Breast epithelium (tissue), 4 donors: ENCODE measurements around the gene CD7. TPM values are rescaled to one million over a fixed set of nuclear protein-coding genes. Genes with fewer than 3 reads are reported as not detected.
A peak's percentile ranks its signal among the peaks of the same experiment; 100 is the strongest.

Experiments used
- DNase-seq, 2 donors: peaks; one replicate each; pipeline ENCODE4 v3.0.0-alpha.2; 2019; ENCODE audit warnings: low spot score in 2 of 2
- H3K27ac ChIP-seq, 2 donors: fragments of 200-600 bp; sonication (generic) in 1 of 2; one replicate each; pipeline ENCODE4 v1.5.1; 2016 to 2019; ENCODE audit warnings: mild to moderate bottlenecking in 1 of 2
- H3K27me3 ChIP-seq, 2 donors: fragments of 200-600 bp; sonication (generic) in 1 of 2; one replicate each; pipeline versions ENCODE4 v1.5.1 to v1.6.0; 2017 to 2019; ENCODE audit warnings: control low read depth in 1 of 2, mild to moderate bottlenecking in 1 of 2
- H3K36me3 ChIP-seq: fragments of 200-600 bp; one replicate; pipeline ENCODE4 v1.5.1; 2019
- H3K4me1 ChIP-seq, 2 donors: fragments of 200-600 bp; sonication (generic); one replicate each; pipeline ENCODE4 v1.5.1; 2016 to 2019; ENCODE audit warnings: control low read depth in 1 of 2
- H3K4me3 ChIP-seq, 3 donors: fragments of 200-600 bp; sonication (generic); 1 replicate in 2 of 3; 2 replicates in 1 of 3; pipeline ENCODE4 v1.5.1; 2016 to 2019; ENCODE audit warnings: mild to moderate bottlenecking in 3 of 3, moderate library complexity in 2 of 3
- H3K9me3 ChIP-seq, 2 donors: fragments of 200-600 bp; sonication (generic) in 1 of 2; one replicate each; pipeline ENCODE4 v1.5.1; 2016 to 2019; ENCODE audit warnings: control low read depth in 1 of 2
- CTCF ChIP-seq, 3 donors: fragments of 450-650 bp; IDR thresholded peaks; one replicate each; pipeline ENCODE4 v1.5.1; 2016 to 2017; ENCODE audit warnings: antibody characterized with exemption in 3 of 3, mild to moderate bottlenecking in 3 of 3, moderate library complexity in 3 of 3
- POLR2A ChIP-seq: fragments of 450-650 bp; IDR thresholded peaks from one replicate; pipeline ENCODE4 v1.6.1; 2016; ENCODE audit warnings: antibody characterized with exemption, mild to moderate bottlenecking, moderate library complexity
- POLR2AphosphoS5 ChIP-seq, 3 donors: sonication (generic); formaldehyde crosslinking; IDR thresholded peaks; one replicate each; pipeline ENCODE4 v1.6.1; 2017; ENCODE audit warnings: antibody characterized with exemption in 3 of 3
- intact Hi-C: fragments of 100-400 bp; cut with DNase I; formaldehyde crosslinking; loops from one replicate; pipeline ENCODE4 v1.15.1; 2023; ENCODE audit warnings: low total_unique reads
- total RNA-seq, 3 donors: library from RNA; depleted of rRNA; stranded (reverse); fragments of >200 nt; gene quantifications; one replicate each; pipeline ENCODE4 v1.1.0, GENCODE V29; 2016

The CD7 gene
- total RNA-seq, 3 donors from 2014 or later: 1.3 to 1.8 TPM; not detected in 1

GRCh38 chr17:82334204-82334621 lies 16.8 kb upstream of the CD7 start:
- TF ChIP-seq POLR2AphosphoS5 (IDR thresholded peaks at IDR 0.05): no peak
- no peak for TF ChIP-seq CTCF (IDR thresholded peaks at IDR 0.05)
- TF ChIP-seq POLR2A: no peak
- H3K4me1 ChIP-seq: peaks cover 5 to 15% of the 10 kb centered on the region in 2 donors
- intact Hi-C loops: no loop called here

GRCh38 chr17:82333279-82334171 lies 16.1 kb upstream of the CD7 start, which contains the start of gene SECTM1:
SECTM1 (minus strand) TSS chr17:82333766; CDS start chr17:82327240, 6,526 bp downstream.
- DNase-seq: peak; percentile 57 to 84
- no peaks in the 10 kb centered on the region for H3K36me3 ChIP-seq
- no peaks in the 10 kb centered on the region for H3K27me3 ChIP-seq
- intact Hi-C loops: no loop called here
- peak within 1 kb of the TSS; percentile 63 to 69 (median 66) for H3K4me3 ChIP-seq
- peaks cover 5 to 15% of the 10 kb centered on the region in 2 donors for H3K4me1 ChIP-seq
- peak in 2 of 3 donors; percentile 26 to 47 for TF ChIP-seq POLR2AphosphoS5 (IDR thresholded peaks at IDR 0.05)
- TF ChIP-seq CTCF (IDR thresholded peaks at IDR 0.05): no peak
- H3K9me3 ChIP-seq: no peaks in the 10 kb centered on the region
- peak within 1 kb of the TSS; percentile 73 to 77 for H3K27ac ChIP-seq

More at GRCh38 chr17:82334204-82334621, 16.8 kb upstream of the CD7 start:
- no peaks in the 10 kb centered on the region for H3K27me3 ChIP-seq
- DNase-seq: no peak
- H3K9me3 ChIP-seq: no peaks in the 10 kb centered on the region
- H3K4me3 ChIP-seq: peak overlapping the region; percentile 63 to 69 (median 66)
- H3K36me3 ChIP-seq: no peaks in the 10 kb centered on the region
- H3K27ac ChIP-seq: peak overlapping the region; percentile 73 to 77

GRCh38 chr17:82332669-82333278 lies 15.4 kb upstream of the CD7 start:
- TF ChIP-seq POLR2AphosphoS5 (IDR thresholded peaks at IDR 0.05) (peak in 1 of 3 donors; percentile 34), POLR2A (no peak)
- H3K27ac ChIP-seq: peak overlapping the region; percentile 73 to 77
- intact Hi-C loops: no loop called here
- H3K4me1 ChIP-seq: peaks cover 5 to 15% of the 10 kb centered on the region in 2 donors
- no peaks in the 10 kb centered on the region for H3K9me3 ChIP-seq
- DNase-seq: no peak
- H3K4me3 ChIP-seq: peak overlapping the region; percentile 63 to 69 (median 66)
- H3K36me3 ChIP-seq: no peaks in the 10 kb centered on the region
- no peaks in the 10 kb centered on the region for H3K27me3 ChIP-seq

- no peaks in the 10 kb centered on the region for H3K27me3 ChIP-seq
- no peaks in the 10 kb centered on the region for H3K9me3 ChIP-seq
- TF ChIP-seq CTCF (IDR thresholded peaks at IDR 0.05) (no peak), POLR2AphosphoS5 (IDR thresholded peaks at IDR 0.05) (no peak), POLR2A (no peak)
- peaks cover 5 to 15% of the 10 kb centered on the region in 2 donors for H3K4me1 ChIP-seq
- intact Hi-C loops: no loop called here
- peak overlapping the region in 1 of 3 donors; percentile 69 for H3K4me3 ChIP-seq
- no peak overlapping the region for H3K27ac ChIP-seq
- H3K36me3 ChIP-seq: no peaks in the 10 kb centered on the region
- DNase-seq: no peak
Observed at GRCh38 chr17:82331345-82331939, 14.0 kb upstream of the CD7 start.

GRCh38 chr17:82330322-82331239 lies 13.2 kb upstream of the CD7 start:
- intact Hi-C loops: no loop called here
- Histone ChIP-seq H3K27me3 (no peaks in the 10 kb centered on the region), H3K27ac (no peak overlapping the region), H3K4me3 (peak overlapping the region in 1 of 3 donors; percentile 11), H3K36me3 (no peaks in the 10 kb centered on the region), H3K9me3 (no peaks in the 10 kb centered on the region), H3K4me1 (peaks cover 5 to 15% of the 10 kb centered on the region in 2 donors)
- no peak for DNase-seq
- no peak for TF ChIP-seq POLR2AphosphoS5 (IDR thresholded peaks at IDR 0.05)
- no peak for TF ChIP-seq CTCF (IDR thresholded peaks at IDR 0.05)
- no peak for TF ChIP-seq POLR2A
